Thoracic aorta (tissue), 2 donors: ENCODE results near the gene UGGT2. TPM values are rescaled to one million over a fixed set of nuclear protein-coding genes. Genes with fewer than 3 reads are reported as not detected.

Experiments
- ATAC-seq: fragments of 150-250 bp; one replicate; pipeline ENCODE4 v1.8.0; 2017; ENCODE audit warnings: low read depth; ENCODE audit not compliant: insufficient number of reproducible peaks, low FRiP score
- DNase-seq: peaks from one replicate; pipeline ENCODE4 v3.0.0-alpha.2; 2020; ENCODE audit warnings: low spot score
- H3K27ac ChIP-seq, 2 donors: fragments of 200-600 bp; sonication (generic); 1 replicate in 1 of 2; 2 replicates in 1 of 2; pipeline ENCODE4 v1.5.1; 2016; ENCODE audit warnings: mild to moderate bottlenecking in 2 of 2, moderate library complexity in 2 of 2
- H3K27me3 ChIP-seq: fragments of 200-600 bp; sonication (generic); replicated peaks from 2 replicates; pipeline ENCODE4 v1.6.0; 2016; ENCODE audit warnings: mild to moderate bottlenecking; ENCODE audit not compliant: insufficient read depth
- H3K36me3 ChIP-seq: fragments of 200-600 bp; sonication (generic); one replicate; pipeline ENCODE4 v1.5.1; 2016
- H3K4me1 ChIP-seq, 2 donors: fragments of 200-600 bp; sonication (generic); 1 replicate in 1 of 2; 2 replicates in 1 of 2; pipeline versions ENCODE4 v1.5.1 to v1.6.0; 2016; ENCODE audit warnings: low read depth in 2 of 2, mild to moderate bottlenecking in 1 of 2; ENCODE audit not compliant: control insufficient read depth in 1 of 2
- H3K4me3 ChIP-seq: fragments of 200-600 bp; sonication (generic); 2 replicates; pipeline ENCODE4 v1.5.1; 2016; ENCODE audit warnings: mild to moderate bottlenecking
- H3K9me3 ChIP-seq: fragments of 200-600 bp; sonication (generic); 2 replicates; pipeline ENCODE4 v1.5.1; 2016
- CTCF ChIP-seq: fragments of 200-600 bp; sonication (generic); IDR thresholded peaks from one replicate; pipeline ENCODE4 v1.5.1; 2019; ENCODE audit warnings: antibody characterized with exemption
- total RNA-seq, 2 donors: library from RNA; depleted of rRNA; stranded (reverse); fragments of >200 nt; gene quantifications; one replicate each; pipeline versions ENCODE4 v1.1.0 to v1.2.3, GENCODE V29; 2016

The UGGT2 gene
- total RNA-seq, 2 donors from 2014 or later, result 80.8 to 116 TPM

DNA sequence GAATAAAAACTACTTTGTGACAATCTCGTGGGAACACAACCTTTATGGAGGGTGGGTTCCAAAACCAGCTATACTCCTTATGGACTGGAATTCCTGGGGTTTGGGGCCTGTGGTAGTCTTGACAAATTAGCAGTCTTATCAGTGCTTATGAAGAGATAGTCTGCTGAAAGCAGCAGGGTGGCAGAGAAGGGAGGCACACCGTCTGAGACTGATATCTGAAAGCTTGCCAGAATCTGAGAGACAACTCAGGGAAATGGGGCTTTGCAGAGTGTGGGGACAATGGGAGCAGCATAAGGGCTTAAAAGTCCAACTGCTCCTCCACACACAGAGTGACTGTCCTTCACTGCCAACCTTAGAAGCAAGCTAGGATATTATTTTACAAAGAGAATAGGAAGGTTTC, 95.9 kb downstream of the UGGT2 start:
- peaks cover 11% of the 10 kb centered on the region for H3K9me3 ChIP-seq
- ATAC-seq (no peak), DNase-seq (no peak)
- no peaks in the 10 kb centered on the region for H3K27me3 ChIP-seq
- H3K4me3 ChIP-seq, result no peak overlapping the region
- TF ChIP-seq CTCF, result no peak
- H3K27ac ChIP-seq, result no peak overlapping the region
- H3K4me1 ChIP-seq, result no peaks in the 10 kb centered on the region
- no peaks in the 10 kb centered on the region for H3K36me3 ChIP-seq

GRCh38 chr13:95956589-95957148, 96.5 kb downstream of the UGGT2 start:
- no peak overlapping the region for H3K4me3 ChIP-seq
- H3K4me1 ChIP-seq, result no peaks in the 10 kb centered on the region
- no peaks in the 10 kb centered on the region for H3K27me3 ChIP-seq
- TF ChIP-seq CTCF, result no peak
- ATAC-seq (no peak), DNase-seq (no peak)
- H3K9me3 ChIP-seq, result peaks cover 11% of the 10 kb centered on the region
- no peak overlapping the region for H3K27ac ChIP-seq
- no peaks in the 10 kb centered on the region for H3K36me3 ChIP-seq

GRCh38 chr13:95955719-95956118, 97.5 kb downstream of the UGGT2 start:
- H3K27ac ChIP-seq, result no peak overlapping the region
- no peaks in the 10 kb centered on the region for H3K36me3 ChIP-seq
- DNase-seq (no peak), ATAC-seq (no peak)
- TF ChIP-seq CTCF, result no peak
- H3K9me3 ChIP-seq, result peaks cover 5% of the 10 kb centered on the region
- no peaks in the 10 kb centered on the region for H3K27me3 ChIP-seq
- H3K4me3 ChIP-seq, result no peak overlapping the region
- H3K4me1 ChIP-seq, result no peaks in the 10 kb centered on the region

DNA sequence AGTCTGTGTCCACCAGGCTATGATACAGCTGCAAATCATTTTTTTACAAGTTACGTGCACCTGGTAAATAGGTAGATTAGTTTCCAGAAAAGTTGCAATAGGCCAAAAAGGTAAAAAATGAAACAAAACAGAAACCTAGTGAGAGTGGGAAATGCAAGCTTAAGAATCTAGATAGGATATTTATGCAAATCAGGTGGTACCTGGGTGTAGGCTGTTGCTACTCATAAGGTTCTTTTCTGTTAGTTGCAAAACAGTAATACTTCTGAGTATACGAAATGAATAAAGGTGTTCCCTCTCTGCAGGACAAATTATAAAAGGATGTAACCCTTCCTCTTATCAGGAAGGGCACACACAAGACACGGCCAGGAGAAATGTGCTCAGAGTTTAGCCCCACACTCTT, 97.9 kb downstream of the UGGT2 start:
- Histone ChIP-seq H3K36me3 (no peaks in the 10 kb centered on the region), H3K27ac (no peak overlapping the region), H3K9me3 (peaks cover under 1% of the 10 kb centered on the region), H3K27me3 (no peaks in the 10 kb centered on the region), H3K4me3 (no peak overlapping the region), H3K4me1 (no peaks in the 10 kb centered on the region)
- TF ChIP-seq CTCF, result no peak
- no peak for ATAC-seq
- no peak for DNase-seq

GRCh38 chr13:95954266-95954665, 98.9 kb downstream of the UGGT2 start:
- no peak for ATAC-seq
- Histone ChIP-seq H3K4me1 (no peaks in the 10 kb centered on the region), H3K4me3 (no peak overlapping the region), H3K9me3 (no peaks in the 10 kb centered on the region), H3K36me3 (no peaks in the 10 kb centered on the region), H3K27me3 (no peaks in the 10 kb centered on the region), H3K27ac (no peak overlapping the region)
- no peak for TF ChIP-seq CTCF
- DNase-seq, result no peak
